HG03175 (cell line): ENCODE data around the gene ACTR1A.

Experiments
- ATAC-seq: cut with Tn5 transposase; IDR thresholded peaks from one replicate; pipeline ENCODE4 v1.9.1; 2021; ENCODE audit warnings: mild to moderate bottlenecking, moderate library complexity; ENCODE audit not compliant: unreplicated experiment

The ACTR1A gene

GRCh38 chr10:102485093-102485784 is 17.3 kb downstream of the ACTR1A start:
- no peak for ATAC-seq

DNA sequence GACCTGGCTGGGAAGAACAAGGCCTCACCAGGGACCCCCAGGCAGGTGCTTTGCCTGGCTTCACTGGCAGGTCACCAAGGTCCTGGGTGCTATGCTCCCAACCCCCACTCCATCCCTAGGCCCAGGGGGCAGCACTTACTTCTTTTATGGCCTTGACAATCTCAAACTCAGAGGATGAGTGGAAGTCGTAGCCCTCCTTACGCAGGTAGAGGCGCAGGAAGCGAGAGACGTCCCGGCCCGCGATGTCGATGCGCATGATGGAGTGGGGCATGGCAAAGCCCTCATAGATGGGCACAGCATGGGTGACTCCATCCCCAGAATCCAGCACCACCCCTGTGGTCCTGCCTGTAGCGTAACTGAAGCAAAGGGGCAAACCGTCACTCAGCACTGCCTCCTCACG is 18.5 kb downstream of the ACTR1A start:
- no peak for ATAC-seq

- no peak for ATAC-seq
These were observed 22.1 kb downstream of the ACTR1A start for GRCh38 chr10:102480396-102480795.

- no peak for ATAC-seq
These were observed 22.9 kb downstream of the ACTR1A start for GRCh38 chr10:102479651-102480050.

DNA sequence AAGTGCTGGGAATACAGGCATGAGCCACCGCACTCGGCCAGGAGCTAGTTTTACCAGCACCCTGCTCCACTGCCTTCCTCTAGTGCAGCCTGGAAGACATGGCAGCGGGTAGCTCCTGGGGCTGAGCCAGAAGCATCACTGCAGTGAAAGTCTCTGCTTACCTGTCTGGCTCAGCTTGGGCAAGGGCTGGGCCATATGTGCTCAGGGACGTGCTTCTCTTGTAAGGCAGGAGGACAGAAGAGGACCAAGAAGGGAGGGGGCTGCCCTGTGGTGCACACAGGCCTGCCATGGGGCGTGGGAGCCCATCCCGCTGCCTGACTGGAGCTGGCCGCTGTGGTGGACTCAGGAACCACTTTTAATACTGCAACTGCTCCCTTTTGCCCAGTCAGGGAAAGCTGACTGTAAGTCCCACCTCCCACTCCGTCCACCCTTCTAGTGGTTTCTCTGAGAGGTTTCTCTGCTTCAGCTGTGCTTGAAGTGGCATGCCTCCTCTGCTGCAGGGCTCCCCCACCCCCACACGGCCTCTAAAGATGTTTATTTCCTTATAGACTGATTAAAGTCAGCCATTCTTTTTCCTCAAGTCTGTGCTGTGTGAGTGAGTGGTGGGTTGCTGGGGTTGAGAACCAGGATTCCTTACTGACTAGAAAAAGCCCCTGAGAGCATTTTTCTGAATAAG is 25.9 kb downstream of the ACTR1A start:
- no peak for ATAC-seq

DNA sequence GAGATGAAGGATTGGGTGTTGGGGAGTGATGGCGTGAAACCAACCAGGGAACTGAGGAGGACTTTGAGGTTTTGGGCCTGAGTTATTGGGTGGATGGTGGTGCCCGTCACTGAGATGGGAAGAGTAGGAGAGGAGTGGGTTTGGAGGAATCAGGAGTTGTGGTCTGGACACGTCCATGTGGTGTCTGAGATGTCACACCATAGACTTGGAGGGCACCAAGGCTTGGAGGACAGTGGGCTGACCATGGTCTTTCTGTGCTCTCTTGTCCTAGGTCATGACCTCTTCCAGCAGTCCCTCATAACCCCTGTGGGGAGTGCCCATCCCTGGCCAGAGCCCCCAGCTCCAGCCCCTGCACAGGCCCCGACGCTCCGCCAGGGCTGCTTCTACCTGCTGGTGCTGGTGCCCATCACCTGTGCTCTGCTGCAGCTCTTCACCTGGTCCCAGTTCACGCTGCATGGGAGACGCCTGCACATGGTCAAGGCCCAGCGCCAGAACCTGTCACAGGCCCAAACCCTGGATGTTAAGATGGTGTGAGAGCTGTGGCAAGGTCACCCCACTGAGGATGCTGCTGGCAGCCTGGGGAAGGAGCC is 27.0 kb downstream of the ACTR1A start:
- no peak for ATAC-seq

- ATAC-seq: no peak
These were observed 28.8 kb downstream of the ACTR1A start for GRCh38 chr10:102473445-102474331.

GRCh38 chr10:102470579-102471546 is 31.6 kb downstream of the ACTR1A start:
- no peak for ATAC-seq

- ATAC-seq: no peak
These were observed 33.8 kb downstream of the ACTR1A start for GRCh38 chr10:102468683-102469082.

DNA sequence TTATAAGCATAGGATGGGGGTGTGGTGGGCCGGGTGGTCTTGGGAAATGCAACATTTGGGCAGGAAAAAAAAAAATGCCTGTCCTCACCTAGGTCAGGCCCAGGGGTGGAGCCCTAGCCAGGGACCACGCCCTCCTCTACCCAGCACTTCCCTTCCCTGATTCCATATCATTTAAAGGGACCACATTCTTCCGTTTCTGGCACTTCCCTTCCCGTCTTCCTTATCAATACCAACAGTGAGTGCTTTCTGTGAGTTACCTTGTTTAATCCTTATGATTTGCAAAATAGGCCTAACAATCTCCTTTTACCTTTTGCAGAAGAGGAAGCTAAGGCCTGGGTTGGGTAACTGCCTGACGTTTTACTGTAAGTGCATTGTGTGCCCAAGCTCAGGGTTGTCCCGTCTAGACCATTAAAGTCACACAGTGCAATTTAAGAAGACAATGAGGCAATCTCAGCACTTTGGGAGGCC is 34.5 kb downstream of the ACTR1A start:
- ATAC-seq: no peak

DNA sequence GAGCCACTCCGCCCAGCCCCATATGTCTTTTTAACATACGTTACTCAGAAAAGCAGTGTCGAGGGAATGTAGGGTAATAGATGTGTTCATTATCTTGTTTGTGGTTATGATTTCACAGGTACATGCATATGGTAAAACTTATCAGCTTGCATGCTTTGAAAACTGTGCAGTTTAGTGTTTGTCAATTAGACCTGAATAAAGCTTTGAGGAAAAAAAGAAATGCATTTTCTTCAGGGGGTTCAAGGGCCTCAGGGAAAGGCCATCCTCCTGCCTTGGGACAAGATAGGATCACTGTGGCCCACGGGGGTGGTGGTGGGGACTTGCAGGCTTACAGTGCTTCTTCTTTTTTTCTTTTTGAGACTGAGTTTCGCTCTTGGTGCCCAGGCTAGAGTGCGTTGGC is 35.2 kb downstream of the ACTR1A start:
- ATAC-seq: no peak

DNA sequence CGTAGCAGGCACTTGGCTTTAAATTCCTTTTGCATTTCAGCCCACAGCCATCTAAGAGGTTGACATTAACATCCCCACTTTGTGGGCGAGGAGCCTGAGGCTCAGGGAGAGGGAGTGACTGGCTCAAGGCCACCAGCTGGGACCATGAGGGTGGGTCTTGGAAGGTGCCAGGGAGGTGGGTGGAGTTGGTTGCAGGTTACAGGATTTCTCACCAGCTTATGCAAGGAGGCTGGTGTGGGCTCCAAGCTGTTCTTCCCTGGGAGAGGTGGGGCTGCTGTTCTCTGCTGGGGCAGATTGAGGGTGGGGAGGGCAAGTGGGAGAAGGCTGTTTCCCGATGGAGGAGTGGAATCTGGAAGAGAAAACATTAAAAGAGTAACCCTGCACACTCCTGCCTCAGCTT is 37.0 kb downstream of the ACTR1A start:
- no peak for ATAC-seq

DNA sequence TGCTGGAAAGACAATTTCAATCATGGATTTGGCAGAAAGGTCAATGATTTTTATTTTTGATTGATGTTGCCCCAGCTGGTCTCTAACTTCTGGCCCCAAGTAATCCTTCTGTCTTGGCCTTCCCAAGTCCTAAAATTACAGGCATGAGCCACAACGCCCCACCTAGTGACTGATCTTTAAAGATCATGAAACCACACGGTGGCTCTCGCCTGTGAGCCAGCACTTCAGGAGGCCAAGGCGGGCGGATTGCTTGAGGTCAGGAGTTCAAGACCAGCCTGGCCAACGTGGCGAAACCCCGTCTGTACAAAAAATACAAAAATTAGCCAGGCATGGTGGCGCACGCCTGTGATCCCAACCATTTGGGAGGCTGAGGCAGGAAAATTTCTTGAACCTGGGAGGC is 38.5 kb downstream of the ACTR1A start:
- no peak for ATAC-seq

DNA sequence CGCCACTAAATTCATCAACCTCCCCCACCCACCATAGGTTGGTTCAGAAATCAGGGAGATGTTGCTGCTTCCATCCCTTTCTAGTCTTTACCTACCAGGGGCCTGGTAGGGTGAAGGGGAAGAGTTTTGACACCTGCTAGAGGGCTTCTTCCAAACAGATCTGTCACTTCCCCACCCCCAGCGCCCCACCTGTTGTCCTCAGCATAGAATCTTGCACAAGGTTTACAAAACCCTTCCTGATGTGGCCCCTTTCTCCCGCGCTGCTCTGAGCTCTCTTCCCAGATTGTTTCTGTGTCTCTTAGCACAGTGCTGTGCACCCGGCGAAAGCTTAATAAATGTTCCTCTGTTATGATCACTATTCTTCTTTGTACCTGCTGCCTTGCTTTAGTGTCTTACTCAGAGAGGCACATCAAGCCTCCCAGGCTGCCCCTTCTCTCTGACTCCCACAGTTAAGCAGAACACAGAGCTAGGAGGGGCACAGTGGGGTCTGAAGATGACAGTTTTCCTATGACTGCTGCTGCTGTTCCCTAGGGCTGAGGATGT is 39.9 kb downstream of the ACTR1A start:
- no peak for ATAC-seq

GRCh38 chr10:102461187-102462054 is 41.1 kb downstream of the ACTR1A start:
- peak; percentile 86 for ATAC-seq

- ATAC-seq: peak; percentile 27
These were observed 41.7 kb downstream of the ACTR1A start for GRCh38 chr10:102460836-102461186.

- ATAC-seq: no peak
These were observed 43.9 kb downstream of the ACTR1A start for GRCh38 chr10:102458656-102459055.

- no peak for ATAC-seq
These were observed 44.8 kb downstream of the ACTR1A start for GRCh38 chr10:102457591-102458150.
